ENCODE measurements around the gene PDE8B.

- no peak for TF ChIP-seq CTCF (IDR thresholded peaks at IDR 0.05)
- TF ChIP-seq EZH2 (IDR thresholded peaks at IDR 0.05; ENCODE audit: borderline replicate concordance, insufficient read depth, low read depth, low read length, poor library complexity, severe bottlenecking) = no peak
Observed at GRCh38 chr5:77437194-77437593, 226.7 kb downstream of the PDE8B start.
